ENCODE measurements around the gene FEN1. TPM values are rescaled to one million over a fixed set of nuclear protein-coding genes. Genes with fewer than 3 reads are reported as not detected.
A peak's percentile ranks its signal among the peaks of the same experiment; 100 is the strongest.

Gene FEN1
- total and polyA plus RNA-seq, 2 of the 13 experiments (the other 11 are each of a cell fraction or from before 2014, with no cell fraction given), result 12.4 to 102 TPM

- TF ChIP-seq ZNF512 (CRISPR knock-in tag; IDR thresholded peaks at IDR 0.05) (no peak), ZNF350 (CRISPR knock-in tag; IDR thresholded peaks at IDR 0.05; ENCODE audit: borderline replicate concordance, low read depth) (peak; percentile 79; the same call in 1 of the 2 replicates), ZNF101 (CRISPR knock-in tag; IDR thresholded peaks at IDR 0.05; ENCODE audit: borderline replicate concordance, low read depth) (0 out of 2 replicates have a peak, but pooled peaks have one; percentile 28), CREB1 (IDR thresholded peaks at IDR 0.05) (no peak), CREB1 (CRISPR knock-in tag; IDR thresholded peaks at IDR 0.05) (no peak), IRF9 (CRISPR knock-in tag; IDR thresholded peaks at IDR 0.05; ENCODE audit: borderline replicate concordance) (no peak), SOX5 (CRISPR knock-in tag; IDR thresholded peaks at IDR 0.05; ENCODE audit: borderline replicate concordance) (peak; percentile 94), CENPT (CRISPR knock-in tag; IDR thresholded peaks at IDR 0.05; ENCODE audit: low read depth) (no peak), HNRNPUL1 (IDR thresholded peaks at IDR 0.05; ENCODE audit: low read depth, low read length) (no peak), HES4 (CRISPR knock-in tag; IDR thresholded peaks at IDR 0.05; ENCODE audit: borderline replicate concordance) (no peak), MED1 (CRISPR knock-in tag; IDR thresholded peaks at IDR 0.05) (peak; percentile 77), EHMT2 (IDR thresholded peaks at IDR 0.05; ENCODE audit: borderline replicate concordance, low read depth, low read length) (no peak), MAFG (CRISPR knock-in tag; IDR thresholded peaks at IDR 0.05) (no peak), MAZ (IDR thresholded peaks at IDR 0.05; ENCODE audit: borderline replicate concordance, low read depth, low read length) (peak; percentile 60; the same call in 1 of the 2 replicates), MAZ (CRISPR knock-in tag; IDR thresholded peaks at IDR 0.05; ENCODE audit: low read depth) (peak; percentile 72), CTCF (CRISPR knock-in tag; IDR thresholded peaks at IDR 0.05) (peak; percentile 85), POLR2G (IDR thresholded peaks at IDR 0.05; ENCODE audit: low read depth, low read length) (peak; percentile 43; the same call in 1 of the 2 replicates), RFX3 (CRISPR knock-in tag; IDR thresholded peaks at IDR 0.05) (no peak)
- TF ChIP-seq, protein P1, sequence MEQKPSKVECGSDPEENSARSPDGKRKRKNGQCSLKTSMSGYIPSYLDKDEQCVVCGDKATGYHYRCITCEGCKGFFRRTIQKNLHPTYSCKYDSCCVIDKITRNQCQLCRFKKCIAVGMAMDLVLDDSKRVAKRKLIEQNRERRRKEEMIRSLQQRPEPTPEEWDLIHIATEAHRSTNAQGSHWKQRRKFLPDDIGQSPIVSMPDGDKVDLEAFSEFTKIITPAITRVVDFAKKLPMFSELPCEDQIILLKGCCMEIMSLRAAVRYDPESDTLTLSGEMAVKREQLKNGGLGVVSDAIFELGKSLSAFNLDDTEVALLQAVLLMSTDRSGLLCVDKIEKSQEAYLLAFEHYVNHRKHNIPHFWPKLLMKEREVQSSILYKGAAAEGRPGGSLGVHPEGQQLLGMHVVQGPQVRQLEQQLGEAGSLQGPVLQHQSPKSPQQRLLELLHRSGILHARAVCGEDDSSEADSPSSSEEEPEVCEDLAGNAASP (CRISPR knock-in tag; IDR thresholded peaks at IDR 0.05; ENCODE audit: borderline replicate concordance), result peak; percentile 81; the same call in 1 of the 2 replicates
- TF ChIP-seq, protein P2, sequence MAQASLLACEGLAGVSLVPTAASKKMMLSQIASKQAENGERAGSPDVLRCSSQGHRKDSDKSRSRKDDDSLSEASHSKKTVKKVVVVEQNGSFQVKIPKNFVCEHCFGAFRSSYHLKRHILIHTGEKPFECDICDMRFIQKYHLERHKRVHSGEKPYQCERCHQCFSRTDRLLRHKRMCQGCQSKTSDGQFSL (CRISPR knock-in tag; IDR thresholded peaks at IDR 0.05), result no peak
- TF ChIP-seq, protein P3, sequence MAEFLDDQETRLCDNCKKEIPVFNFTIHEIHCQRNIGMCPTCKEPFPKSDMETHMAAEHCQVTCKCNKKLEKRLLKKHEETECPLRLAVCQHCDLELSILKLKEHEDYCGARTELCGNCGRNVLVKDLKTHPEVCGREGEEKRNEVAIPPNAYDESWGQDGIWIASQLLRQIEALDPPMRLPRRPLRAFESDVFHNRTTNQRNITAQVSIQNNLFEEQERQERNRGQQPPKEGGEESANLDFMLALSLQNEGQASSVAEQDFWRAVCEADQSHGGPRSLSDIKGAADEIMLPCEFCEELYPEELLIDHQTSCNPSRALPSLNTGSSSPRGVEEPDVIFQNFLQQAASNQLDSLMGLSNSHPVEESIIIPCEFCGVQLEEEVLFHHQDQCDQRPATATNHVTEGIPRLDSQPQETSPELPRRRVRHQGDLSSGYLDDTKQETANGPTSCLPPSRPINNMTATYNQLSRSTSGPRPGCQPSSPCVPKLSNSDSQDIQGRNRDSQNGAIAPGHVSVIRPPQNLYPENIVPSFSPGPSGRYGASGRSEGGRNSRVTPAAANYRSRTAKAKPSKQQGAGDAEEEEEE (CRISPR knock-in tag; IDR thresholded peaks at IDR 0.05; ENCODE audit: borderline replicate concordance), result no peak
Observed at GRCh38 chr11:61769169-61769920, 23.4 kb upstream of the FEN1 start (continued).
